Measurements from ENCODE around the gene CYP4A22.
"Not testable (repeated sequence)": the region's sequence is repeated elsewhere in the genome, so short reads cannot be mapped to it uniquely, and the experiment has no call there.

CYP4A22 gene

DNA sequence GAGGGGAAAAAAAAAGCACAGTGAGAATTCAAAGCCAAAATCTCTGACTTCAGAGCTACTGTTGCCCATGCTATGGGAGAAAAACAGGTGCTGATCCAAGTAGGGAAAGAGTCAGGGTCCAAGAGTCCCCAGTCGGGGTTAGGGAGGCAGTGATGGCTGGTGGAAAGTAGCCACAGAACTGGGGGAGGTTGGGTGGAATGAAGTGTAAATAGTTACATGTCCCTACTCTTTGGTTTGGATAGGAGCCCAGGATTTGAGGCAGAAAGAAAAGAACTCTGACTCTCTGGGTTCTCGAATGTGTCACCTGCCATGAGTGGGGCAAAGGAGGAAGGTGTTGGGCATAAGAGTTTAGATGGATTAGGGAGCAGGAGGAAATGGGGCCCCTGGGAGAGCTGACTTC is 8.4 kb upstream of the CYP4A22 start:
- H3K9me3 ChIP-seq (ENCODE audit: control insufficient read depth, low read depth, low read length); H3K4me3 ChIP-seq (ENCODE audit: low read length); H3K27me3 ChIP-seq (ENCODE audit: control insufficient read depth, insufficient read depth, low read length); H3K36me3 ChIP-seq (ENCODE audit: control insufficient read depth, low read depth, low read length); H3K9ac ChIP-seq (ENCODE audit: low read length); H3K27ac ChIP-seq (ENCODE audit: low read length): not testable (repeated sequence)
- peaks cover 12% of the 10 kb centered on the region for H3K4me1 ChIP-seq (ENCODE audit: control insufficient read depth, low read depth, low read length)

GRCh38 chr1:47129489-47130230 is 7.6 kb upstream of the CYP4A22 start:
- not testable (repeated sequence) for H3K4me3 ChIP-seq (ENCODE audit: low read length); H3K36me3 ChIP-seq (ENCODE audit: control insufficient read depth, low read depth, low read length); H3K9me3 ChIP-seq (ENCODE audit: control insufficient read depth, low read depth, low read length); H3K9ac ChIP-seq (ENCODE audit: low read length); H3K27me3 ChIP-seq (ENCODE audit: control insufficient read depth, insufficient read depth, low read length); H3K27ac ChIP-seq (ENCODE audit: low read length)
- H3K4me1 ChIP-seq (ENCODE audit: control insufficient read depth, low read depth, low read length) = peaks cover 12% of the 10 kb centered on the region

GRCh38 chr1:47132665-47133064 is 4.6 kb upstream of the CYP4A22 start:
- not testable (repeated sequence) for H3K36me3 ChIP-seq (ENCODE audit: control insufficient read depth, low read depth, low read length); H3K9me3 ChIP-seq (ENCODE audit: control insufficient read depth, low read depth, low read length); H3K9ac ChIP-seq (ENCODE audit: low read length)

DNA sequence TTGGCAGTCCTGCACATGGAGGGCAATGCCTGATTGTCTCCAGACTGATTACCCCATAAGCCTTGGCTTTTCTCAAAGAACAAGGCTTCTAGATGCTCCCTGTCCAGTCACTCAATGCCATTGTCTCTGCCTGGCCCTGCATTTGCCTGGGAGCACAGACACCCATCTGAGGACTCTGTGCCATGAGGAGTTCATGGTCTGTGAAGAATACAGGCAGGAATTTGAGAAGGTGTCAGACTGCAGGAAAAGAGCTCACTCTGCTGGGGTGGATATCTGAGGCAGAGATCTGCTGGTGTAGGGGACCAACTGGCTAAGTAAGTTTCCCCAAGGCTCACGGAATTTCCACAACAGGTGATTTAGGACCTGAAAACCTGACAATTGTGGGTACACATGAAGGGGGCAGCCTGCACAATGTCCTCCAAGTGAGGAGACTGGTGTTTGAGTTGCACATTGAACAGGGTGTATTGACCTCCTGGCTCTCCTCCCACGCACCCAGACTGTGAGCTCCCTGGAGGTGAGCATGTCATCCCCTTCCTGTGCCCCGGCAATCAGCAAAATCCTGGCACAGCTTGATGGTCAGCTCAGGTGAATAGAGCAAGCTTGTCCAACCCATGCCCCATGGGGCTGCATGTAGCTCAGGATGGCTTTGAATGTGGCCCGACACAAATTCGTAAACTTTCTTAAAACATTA is 829 bp downstream of the CYP4A22 start:
- Histone ChIP-seq H3K4me3 (ENCODE audit: low read length) (no peak overlapping the region), H3K4me1 (ENCODE audit: control insufficient read depth, low read depth, low read length) (no peaks in the 10 kb centered on the region), H3K9ac (ENCODE audit: low read length) (no peak overlapping the region), H3K27me3 (ENCODE audit: control insufficient read depth, insufficient read depth, low read length) (no peaks in the 10 kb centered on the region), H3K27ac (ENCODE audit: low read length) (no peak overlapping the region), H3K9me3 (ENCODE audit: control insufficient read depth, low read depth, low read length) (no peaks in the 10 kb centered on the region), H3K36me3 (ENCODE audit: control insufficient read depth, low read depth, low read length) (no peaks in the 10 kb centered on the region)

More at GRCh38 chr1:47132665-47133064, 4.6 kb upstream of the CYP4A22 start:
- not testable (repeated sequence) for H3K4me3 ChIP-seq (ENCODE audit: low read length); H3K27me3 ChIP-seq (ENCODE audit: control insufficient read depth, insufficient read depth, low read length); H3K27ac ChIP-seq (ENCODE audit: low read length)
- H3K4me1 ChIP-seq (ENCODE audit: control insufficient read depth, low read depth, low read length) = peaks cover 12% of the 10 kb centered on the region

GRCh38 chr1:47140358-47140757 is 3.1 kb downstream of the CYP4A22 start:
- H3K27ac ChIP-seq (ENCODE audit: low read length); H3K4me1 ChIP-seq (ENCODE audit: control insufficient read depth, low read depth, low read length); H3K9ac ChIP-seq (ENCODE audit: low read length); H3K9me3 ChIP-seq (ENCODE audit: control insufficient read depth, low read depth, low read length); H3K27me3 ChIP-seq (ENCODE audit: control insufficient read depth, insufficient read depth, low read length); H3K4me3 ChIP-seq (ENCODE audit: low read length); H3K36me3 ChIP-seq (ENCODE audit: control insufficient read depth, low read depth, low read length): not testable (repeated sequence)

DNA sequence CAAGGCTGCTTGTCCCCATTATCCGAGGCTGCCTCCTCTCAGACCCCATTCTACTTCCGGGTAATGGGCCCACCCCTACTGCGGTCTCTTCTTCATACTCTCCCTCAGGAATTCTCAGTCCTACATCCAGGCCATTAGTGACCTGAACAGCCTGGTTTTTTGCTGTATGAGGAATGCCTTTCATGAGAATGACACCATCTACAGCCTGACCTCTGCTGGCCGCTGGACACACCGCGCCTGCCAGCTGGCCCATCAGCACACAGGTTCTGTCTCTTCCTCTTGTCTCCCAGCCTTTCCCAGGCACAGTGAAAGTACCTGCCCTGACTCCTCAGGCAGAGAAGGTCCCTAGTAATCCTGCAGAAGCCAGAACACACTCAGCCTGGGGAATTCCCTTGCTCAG is 6.4 kb downstream of the CYP4A22 start:
- not testable (repeated sequence) for H3K36me3 ChIP-seq (ENCODE audit: control insufficient read depth, low read depth, low read length); H3K4me1 ChIP-seq (ENCODE audit: control insufficient read depth, low read depth, low read length); H3K9ac ChIP-seq (ENCODE audit: low read length); H3K27me3 ChIP-seq (ENCODE audit: control insufficient read depth, insufficient read depth, low read length); H3K4me3 ChIP-seq (ENCODE audit: low read length); H3K27ac ChIP-seq (ENCODE audit: low read length); H3K9me3 ChIP-seq (ENCODE audit: control insufficient read depth, low read depth, low read length)

DNA sequence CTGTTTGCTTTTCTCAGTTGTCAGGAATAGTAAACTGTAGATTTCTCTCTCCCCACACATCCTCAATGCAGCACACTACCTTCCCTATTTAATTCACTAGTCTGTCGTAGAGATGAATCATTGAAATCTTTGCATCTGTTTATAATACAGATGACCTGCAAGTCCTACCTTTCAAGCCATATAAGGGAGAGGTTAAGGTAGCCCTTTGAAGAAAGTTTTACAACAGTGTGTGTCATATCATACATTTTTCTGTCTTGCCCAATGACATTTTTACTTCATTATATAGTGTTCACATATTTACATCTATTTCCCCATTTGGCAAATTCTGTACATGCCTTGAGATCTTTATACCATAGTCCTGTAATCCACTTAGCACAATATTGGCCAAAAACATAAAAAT is 9.3 kb downstream of the CYP4A22 start:
- H3K27ac ChIP-seq (ENCODE audit: low read length); H3K9ac ChIP-seq (ENCODE audit: low read length); H3K4me1 ChIP-seq (ENCODE audit: control insufficient read depth, low read depth, low read length); H3K4me3 ChIP-seq (ENCODE audit: low read length); H3K36me3 ChIP-seq (ENCODE audit: control insufficient read depth, low read depth, low read length); H3K27me3 ChIP-seq (ENCODE audit: control insufficient read depth, insufficient read depth, low read length); H3K9me3 ChIP-seq (ENCODE audit: control insufficient read depth, low read depth, low read length): not testable (repeated sequence)

GRCh38 chr1:47147047-47147785 is 10.0 kb downstream of the CYP4A22 start:
- Histone ChIP-seq H3K4me3 (ENCODE audit: low read length) (no peak overlapping the region), H3K27me3 (ENCODE audit: control insufficient read depth, insufficient read depth, low read length) (no peaks in the 10 kb centered on the region), H3K9me3 (ENCODE audit: control insufficient read depth, low read depth, low read length) (no peaks in the 10 kb centered on the region), H3K9ac (ENCODE audit: low read length) (no peak overlapping the region), H3K36me3 (ENCODE audit: control insufficient read depth, low read depth, low read length) (no peaks in the 10 kb centered on the region), H3K4me1 (ENCODE audit: control insufficient read depth, low read depth, low read length) (no peaks in the 10 kb centered on the region), H3K27ac (ENCODE audit: low read length) (no peak overlapping the region)

DNA sequence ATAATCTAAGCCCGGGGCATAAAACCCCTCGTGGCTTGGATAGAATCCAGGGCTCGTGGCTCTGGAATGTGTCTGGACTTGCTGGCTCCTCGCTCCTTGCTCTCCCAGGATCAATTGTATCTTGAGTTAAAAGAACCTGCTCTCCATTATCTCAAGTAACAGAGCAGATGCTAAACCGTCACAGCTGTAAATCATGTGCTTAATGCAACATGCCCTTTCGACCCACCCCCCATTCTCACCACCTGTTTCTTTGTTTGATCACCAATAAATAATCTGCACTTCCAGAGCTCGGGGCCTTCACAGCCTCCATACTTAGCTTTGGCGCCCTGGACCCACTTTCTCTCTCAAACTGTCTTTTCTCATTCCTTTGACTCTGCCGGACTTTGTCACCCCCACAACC is 11.9 kb downstream of the CYP4A22 start:
- not testable (repeated sequence) for H3K27me3 ChIP-seq (ENCODE audit: control insufficient read depth, insufficient read depth, low read length); H3K9me3 ChIP-seq (ENCODE audit: control insufficient read depth, low read depth, low read length); H3K4me3 ChIP-seq (ENCODE audit: low read length); H3K9ac ChIP-seq (ENCODE audit: low read length); H3K36me3 ChIP-seq (ENCODE audit: control insufficient read depth, low read depth, low read length); H3K4me1 ChIP-seq (ENCODE audit: control insufficient read depth, low read depth, low read length); H3K27ac ChIP-seq (ENCODE audit: low read length)

GRCh38 chr1:47156457-47156856 is 19.2 kb downstream of the CYP4A22 start:
- not testable (repeated sequence) for H3K9ac ChIP-seq (ENCODE audit: low read length); H3K4me1 ChIP-seq (ENCODE audit: control insufficient read depth, low read depth, low read length); H3K36me3 ChIP-seq (ENCODE audit: control insufficient read depth, low read depth, low read length); H3K4me3 ChIP-seq (ENCODE audit: low read length); H3K27ac ChIP-seq (ENCODE audit: low read length); H3K27me3 ChIP-seq (ENCODE audit: control insufficient read depth, insufficient read depth, low read length); H3K9me3 ChIP-seq (ENCODE audit: control insufficient read depth, low read depth, low read length)

GRCh38 chr1:47157957-47158356 is 20.7 kb downstream of the CYP4A22 start:
- H3K9me3 ChIP-seq (ENCODE audit: control insufficient read depth, low read depth, low read length); H3K27me3 ChIP-seq (ENCODE audit: control insufficient read depth, insufficient read depth, low read length); H3K36me3 ChIP-seq (ENCODE audit: control insufficient read depth, low read depth, low read length); H3K4me3 ChIP-seq (ENCODE audit: low read length); H3K9ac ChIP-seq (ENCODE audit: low read length); H3K4me1 ChIP-seq (ENCODE audit: control insufficient read depth, low read depth, low read length); H3K27ac ChIP-seq (ENCODE audit: low read length): not testable (repeated sequence)

GRCh38 chr1:47160716-47161115 is 23.5 kb downstream of the CYP4A22 start:
- Histone ChIP-seq H3K36me3 (ENCODE audit: control insufficient read depth, low read depth, low read length) (no peaks in the 10 kb centered on the region), H3K4me3 (ENCODE audit: low read length) (no peak overlapping the region), H3K9ac (ENCODE audit: low read length) (no peak overlapping the region), H3K9me3 (ENCODE audit: control insufficient read depth, low read depth, low read length) (no peaks in the 10 kb centered on the region), H3K27ac (ENCODE audit: low read length) (no peak overlapping the region), H3K27me3 (ENCODE audit: control insufficient read depth, insufficient read depth, low read length) (no peaks in the 10 kb centered on the region), H3K4me1 (ENCODE audit: control insufficient read depth, low read depth, low read length) (no peaks in the 10 kb centered on the region)

All from iPS-18a (cell line).